K562 (cell line): ENCODE measurements around the gene GRK4. TPM values are rescaled to one million over a fixed set of nuclear protein-coding genes. Genes with fewer than 3 reads are reported as not detected.

Source experiments
- CEBPG ChIP-seq, 3 experiments: fragments of 200-800 bp in 1 of 3; sonication (Bioruptor generic) in 1 of 3; sonication (generic) in 1 of 3; formaldehyde crosslinking in 1 of 3; IDR thresholded peaks in 2 of 3; conservative IDR thresholded peaks in 1 of 3; 2 replicates each; pipeline versions ENCODE4 v1.6.1 to v1.8.0; 2016 to 2022; ENCODE audit warnings: missing compliant biosample characterization in 2 of 3, missing genetic modification characterization in 2 of 3, mild to moderate bottlenecking in 1 of 3, missing genetic modification reagents in 1 of 3
- CTCF ChIP-seq, 3 experiments: IDR thresholded peaks in 2 of 3; conservative IDR thresholded peaks in 1 of 3; 2 replicates each; pipeline ENCODE4 v1.5.1; 2011 to 2012; ENCODE audit warnings: low read length in 3 of 3, mild to moderate bottlenecking in 3 of 3, control low read depth in 2 of 3, improper control_type of control experiment in 1 of 3, inconsistent platforms in 1 of 3, low read depth in 1 of 3, mixed read lengths in 1 of 3, moderate library complexity in 1 of 3; ENCODE audit not compliant: insufficient read depth in 2 of 3
- CXXC5 ChIP-seq: fragments of 250-450 bp; sonication (Bioruptor Pico); IDR thresholded peaks from 2 replicates; pipeline ENCODE4 v1.8.0; 2022; ENCODE audit warnings: inconsistent platforms, mild to moderate bottlenecking, moderate library complexity
- HNRNPK ChIP-seq: fragments of 200-400 bp; formaldehyde crosslinking; IDR thresholded peaks from one replicate; pipeline ENCODE4 v1.6.1; 2018; ENCODE audit warnings: mild to moderate bottlenecking, low read depth, low read length; ENCODE audit not compliant: poor library complexity, severe bottlenecking
- MAZ ChIP-seq, 2 experiments: fragments of 450-650 bp in 1 of 2; sonication (generic) in 1 of 2; formaldehyde crosslinking; IDR thresholded peaks in 1 of 2; conservative IDR thresholded peaks in 1 of 2; 2 replicates each; pipeline versions ENCODE4 v1.4.0 to v1.5.0; 2020; ENCODE audit warnings: mild to moderate bottlenecking in 1 of 2, missing genetic modification reagents in 1 of 2
- PCBP1 ChIP-seq: fragments of 200-400 bp; formaldehyde crosslinking; IDR thresholded peaks from 2 replicates; pipeline ENCODE4 v1.6.1; 2018; ENCODE audit warnings: mild to moderate bottlenecking, low read depth, low read length; ENCODE audit not compliant: poor library complexity, severe bottlenecking
- PHF20 ChIP-seq: fragments of 450-650 bp; IDR thresholded peaks from 2 replicates; pipeline ENCODE4 v1.6.1; 2018; ENCODE audit not compliant: partially characterized antibody
- PURB ChIP-seq: sonication (generic); formaldehyde crosslinking; IDR thresholded peaks from 2 replicates; pipeline ENCODE4 v1.9.0; 2021; ENCODE audit warnings: low read depth, mild to moderate bottlenecking, missing genetic modification reagents
- RB1 ChIP-seq: fragments of 450-650 bp; IDR thresholded peaks from 2 replicates; pipeline ENCODE4 v1.6.1; 2017; ENCODE audit warnings: low read depth, mild to moderate bottlenecking
- TFAP4 ChIP-seq: sonication (generic); formaldehyde crosslinking; IDR thresholded peaks from 2 replicates; pipeline ENCODE4 v1.8.0; 2022; ENCODE audit warnings: missing genetic modification reagents, mild to moderate bottlenecking, moderate library complexity, borderline replicate concordance
- XRCC4 ChIP-seq: IDR thresholded peaks from one replicate; pipeline ENCODE4 v1.6.1; 2011; ENCODE audit not compliant: insufficient read depth, insufficient read length; ENCODE audit errors: extremely low read depth
- ZBTB26 ChIP-seq: fragments of 450-650 bp; formaldehyde crosslinking; IDR thresholded peaks from 2 replicates; pipeline ENCODE4 v1.4.0; 2022; ENCODE audit warnings: missing genetic modification characterization
- ZBTB7A ChIP-seq: IDR thresholded peaks from 2 replicates; pipeline ENCODE4 v1.6.1; 2011; ENCODE audit warnings: low read depth, mild to moderate bottlenecking, low read length, moderate library complexity, borderline replicate concordance; ENCODE audit not compliant: control insufficient read depth
- ZNF134 ChIP-seq: fragments of 250-450 bp; sonication (Bioruptor Pico); conservative IDR thresholded peaks from 2 replicates; pipeline ENCODE4 v1.4.0; 2020
- ZNF354B ChIP-seq: fragments of 250-450 bp; sonication (Bioruptor Pico); IDR thresholded peaks from 2 replicates; pipeline ENCODE4 v1.4.0; 2020
- ZNF75A ChIP-seq: fragments of 450-650 bp; formaldehyde crosslinking; IDR thresholded peaks from 2 replicates; pipeline ENCODE4 v1.4.0; 2020; ENCODE audit warnings: mild to moderate bottlenecking
- polyA plus RNA-seq, 8 experiments: library from polyadenylated mRNA; depleted of rRNA in 4 of 8; stranded (reverse) in 5 of 8; unstranded in 3 of 8; fragments of >200 nt; fragmentation: Nextera tagmentation in 2 of 8; fragmentation: Illumina TruSeq in 1 of 8; extraction: Ambion mirVana in 2 of 8; extraction: Trizol in 1 of 8; gene quantifications; 2 replicates each; pipeline versions ENCODE4 v1.2.1 to v1.2.3, GENCODE V29; 2011 to 2014; ENCODE audit warnings: inconsistent platforms in 1 of 8, missing spikeins in 1 of 8
- total RNA-seq, 7 experiments: library from RNA; depleted of rRNA in 6 of 7; stranded (reverse); fragments of >200 nt in 6 of 7; fragmentation: Illumina TruSeq in 2 of 7; extraction: Trizol in 2 of 7; gene quantifications; 2 replicates each; pipeline versions ENCODE4 v1.2.1 to v1.2.3, GENCODE V29; 2011 to 2021; ENCODE audit warnings: low replicate concordance in 1 of 7

Gene GRK4
- total and polyA plus RNA-seq, 9 of the 15 experiments (the other 6 are each of a cell fraction or from before 2014, with no cell fraction given), result 1.1 to 4.8 (median 2.6) TPM

- TF ChIP-seq ZNF134 (CRISPR knock-in tag) (no peak), MAZ (CRISPR knock-in tag; conservative IDR thresholded peaks at IDR 0.05 in 1 of 2, IDR thresholded peaks at IDR 0.05 in 1 of 2) (peak; percentile 11 to 89; a peak in 2 of 4 replicates), CEBPG (CRISPR knock-in tag; IDR thresholded peaks at IDR 0.05) (no peak), CEBPG (tag; conservative IDR thresholded peaks at IDR 0.05 in 1 of 2, IDR thresholded peaks at IDR 0.05 in 1 of 2) (no peak), ZNF75A (no peak), PCBP1 (peak; percentile 67), ZBTB7A (peak; percentile 80), ZBTB26 (no peak), HNRNPK (peak; percentile 47), ZNF354B (CRISPR knock-in tag) (no peak), CTCF (IDR thresholded peaks at IDR 0.05 in 2 of 3, conservative IDR thresholded peaks at IDR 0.05 in 1 of 3; ENCODE audit: insufficient read depth in 2 of 3, low read depth in 1 of 3, low read length in 3 of 3) (0 out of 6 replicates have a peak, but pooled peaks of 2 of the 3 experiments have one; percentile 4 to 26), CXXC5 (peak; percentile 3), XRCC4 (no peak), RB1 (peak; percentile 55; the same call in 1 of the 2 replicates), PURB (CRISPR knock-in tag) (no peak), TFAP4 (CRISPR knock-in tag) (peak; percentile 30; the same call in 1 of the 2 replicates), PHF20 (peak; percentile 36)
Measured at GRCh38 chr4:3073158-3074077, 110.0 kb downstream of the GRK4 start (continued).
